ENCODE data around the gene A4GNT. TPM values are rescaled to one million over a fixed set of nuclear protein-coding genes. Genes with fewer than 3 reads are reported as not detected.

The A4GNT gene
- total RNA-seq, result not detected in 2 replicates

GRCh38 chr3:138132239-138132638 lies at the start of gene A4GNT:
TSS of gene A4GNT (minus strand) at chr3:138132390. CDS start at chr3:138131256, 1,134 bp downstream.

DNA sequence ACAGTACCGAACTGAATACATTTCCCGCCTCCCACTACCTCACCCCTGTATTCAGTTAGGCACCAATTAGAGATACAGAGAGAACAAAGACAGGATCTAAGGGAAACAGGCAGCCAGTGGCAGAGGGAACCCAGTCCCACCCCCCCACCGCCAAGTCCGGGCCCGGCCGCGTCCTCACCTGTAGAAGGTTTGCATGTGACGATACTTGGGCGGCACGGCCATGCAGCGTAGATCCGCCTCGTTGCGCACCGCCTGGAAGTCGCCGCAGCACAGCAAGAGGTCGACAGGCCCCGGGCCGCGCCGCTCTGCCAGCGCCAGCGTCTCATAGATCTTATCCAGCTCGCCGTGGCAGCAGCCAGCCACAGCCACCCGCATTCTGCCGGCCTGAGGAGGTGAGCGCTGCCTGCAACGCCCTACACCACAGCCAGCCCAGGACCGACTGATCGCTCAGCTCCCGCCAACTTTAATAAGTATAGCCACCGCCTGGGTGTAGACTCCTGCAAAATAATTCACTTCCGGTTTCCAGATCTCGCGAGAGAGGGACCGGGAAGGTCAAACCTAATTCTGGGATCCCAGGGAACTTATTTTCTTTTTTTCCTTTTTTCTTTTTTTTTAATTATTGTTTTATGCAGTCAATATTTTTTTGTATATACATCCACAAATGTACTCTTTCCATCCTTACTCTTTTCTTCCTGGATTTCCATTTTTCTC lies 42.4 kb upstream of the A4GNT start, which contains the start of gene DBR1:
Gene DBR1, minus strand, starts transcription at position 501 of the 711 bp plus-strand sequence. Its CDS starts 126 bp downstream, at position 375.

DNA sequence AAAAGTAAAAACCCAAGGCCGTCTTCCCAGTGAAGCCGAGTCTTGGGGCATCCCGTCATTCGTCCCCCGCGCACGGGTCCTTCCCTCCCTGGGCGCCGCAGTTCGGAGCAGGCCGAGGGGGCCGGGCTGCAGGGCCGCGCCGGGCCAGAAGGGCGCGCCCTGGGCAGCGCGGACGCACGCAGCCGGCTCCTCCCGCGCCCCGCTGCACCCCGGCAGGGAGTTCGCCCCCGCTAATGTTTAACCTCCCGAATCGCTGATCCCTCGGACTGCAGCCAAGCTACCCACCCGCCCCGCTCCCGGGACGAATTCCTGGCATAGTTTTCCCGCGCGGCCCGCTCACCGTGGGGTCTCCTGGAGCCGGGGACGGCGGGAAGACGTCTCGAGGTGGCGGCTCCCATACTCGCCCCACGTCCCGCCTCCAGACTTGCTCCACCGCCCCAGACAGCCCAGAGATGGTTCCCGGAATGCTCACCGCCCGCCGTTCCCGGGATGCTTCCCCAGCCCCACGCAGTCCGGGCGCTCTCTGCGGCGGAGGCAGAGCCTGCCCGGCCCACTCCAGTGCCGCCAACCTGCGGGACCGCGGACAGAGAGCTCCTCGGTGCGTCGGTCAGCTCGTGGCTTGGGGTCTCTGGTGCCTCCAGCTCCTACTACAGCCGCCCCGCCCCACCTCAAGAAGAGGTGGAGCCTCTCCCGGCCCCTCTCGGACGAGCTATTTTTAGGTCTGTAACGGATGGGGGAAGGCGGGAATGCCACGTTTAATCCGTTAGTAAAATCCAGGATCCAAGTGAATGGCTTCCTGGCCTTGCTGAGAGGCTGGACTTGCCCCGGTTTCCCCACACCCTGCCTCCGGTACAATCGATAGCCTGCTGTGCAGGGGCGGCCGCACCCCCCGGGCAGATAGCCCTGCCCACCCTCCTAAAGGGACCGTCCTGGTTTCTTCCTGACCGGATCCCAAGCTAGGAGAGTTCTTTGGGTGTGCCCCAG lies 16.9 kb downstream of the A4GNT start, which contains the start of gene DZIP1L:
Gene DZIP1L, minus strand, starts transcription at position 621 of the 984 bp plus-strand sequence. CDS start 11,637 bp downstream, outside the sequence.

Other genes with a start within 250 kb of the A4GNT start
- gene CLDN18, start 122.2 kb downstream of the A4GNT start, total RNA-seq, result not detected in 2 replicates
- gene DZIP1L, start 16.8 kb downstream of the A4GNT start, total RNA-seq, result 15.8 and 27.2 TPM in 2 replicates
- 11.8 and 13.7 TPM in 2 replicates for gene DBR1, start 42.5 kb upstream of the A4GNT start, total RNA-seq
- gene ARMC8, start 54.9 kb upstream of the A4GNT start, total RNA-seq, result 84.5 and 87.8 TPM in 2 replicates
- gene NME9, start 197.5 kb upstream of the A4GNT start, total RNA-seq, result not detected in 2 replicates
- gene MRAS, start 216.2 kb upstream of the A4GNT start, total RNA-seq, result 19.9 and 27.9 TPM in 2 replicates

Data from subcutaneous preadipocyte (primary cell).